Colonic mucosa (tissue), 4 donors: Measurements from ENCODE around the gene DAAM2. TPM values are rescaled to one million over a fixed set of nuclear protein-coding genes. Genes with fewer than 3 reads are reported as not detected.
A peak's percentile ranks its signal among the peaks of the same experiment; 100 is the strongest.

Experiments
- DNase-seq: peaks from one replicate; pipeline ENCODE4 v3.0.0-alpha.2; 2020
- H3K27ac ChIP-seq: fragments of 200-600 bp; one replicate; pipeline ENCODE4 v1.8.0; 2021
- H3K27me3 ChIP-seq: fragments of 200-600 bp; one replicate; pipeline ENCODE4 v1.8.0; 2021
- H3K36me3 ChIP-seq: fragments of 200-600 bp; one replicate; pipeline ENCODE4 v1.8.0; 2021
- H3K4me1 ChIP-seq: fragments of 200-600 bp; one replicate; pipeline ENCODE4 v1.8.0; 2021; ENCODE audit warnings: mild to moderate bottlenecking
- H3K4me3 ChIP-seq: fragments of 200-600 bp; one replicate; pipeline ENCODE4 v1.8.0; 2021
- H3K9ac ChIP-seq, 2 donors: one replicate each; pipeline ENCODE4 v1.7.0; 2013; ENCODE audit warnings: control low read depth in 2 of 2, low read depth in 2 of 2, low read length in 2 of 2
- H3K9me3 ChIP-seq: fragments of 200-600 bp; one replicate; pipeline ENCODE4 v1.8.0; 2021
- intact Hi-C: fragments of 100-400 bp; cut with DNase I; formaldehyde crosslinking; loops from one replicate; pipeline ENCODE4 v1.14.1; 2022
- total RNA-seq, 2 donors: library from RNA; stranded (reverse); fragmentation: NEBNext Ultra II Directional in 1 of 2; extraction: Animal tissue kit (Norgen Biotek cat#: 25700) in 1 of 2; gene quantifications; one replicate each; pipeline ENCODE4 v1.2.1, GENCODE V29; 2021
- TF ChIP-seq, protein P1 (sequence below): fragments of 200-600 bp; IDR thresholded peaks from one replicate; pipeline ENCODE4 v1.8.0; 2022; ENCODE audit warnings: antibody characterized with exemption, mild to moderate bottlenecking
- donor health status: healthy.
- donor health status: DM: no; HTN: no; CAD: no.
- donor health status: DM: no; HTN: no; CAD: no.

The DAAM2 gene
- total RNA-seq, 2 donors from 2014 or later: 3.6 to 6.9 TPM

DNA sequence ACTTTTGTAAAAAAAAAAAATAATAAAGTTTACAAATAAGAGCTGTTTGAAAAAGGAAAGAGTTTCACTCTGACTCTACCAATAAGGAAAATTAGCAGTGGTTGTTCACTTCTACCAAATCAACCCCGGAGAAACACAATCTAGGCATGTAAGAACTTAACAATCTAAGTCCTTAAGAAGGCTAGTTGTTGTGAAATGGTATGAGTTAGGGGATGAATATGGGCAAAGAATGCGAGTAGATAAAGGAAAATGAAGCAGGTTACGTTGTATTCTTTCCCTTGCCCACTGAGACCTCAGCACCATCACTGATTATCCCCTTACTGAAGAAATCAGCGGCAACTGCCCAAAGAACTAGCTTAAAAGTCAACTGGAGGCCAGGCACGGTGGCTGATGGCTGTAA is 126.7 kb downstream of the DAAM2 start:
- intact Hi-C loops: no loop called here

DNA sequence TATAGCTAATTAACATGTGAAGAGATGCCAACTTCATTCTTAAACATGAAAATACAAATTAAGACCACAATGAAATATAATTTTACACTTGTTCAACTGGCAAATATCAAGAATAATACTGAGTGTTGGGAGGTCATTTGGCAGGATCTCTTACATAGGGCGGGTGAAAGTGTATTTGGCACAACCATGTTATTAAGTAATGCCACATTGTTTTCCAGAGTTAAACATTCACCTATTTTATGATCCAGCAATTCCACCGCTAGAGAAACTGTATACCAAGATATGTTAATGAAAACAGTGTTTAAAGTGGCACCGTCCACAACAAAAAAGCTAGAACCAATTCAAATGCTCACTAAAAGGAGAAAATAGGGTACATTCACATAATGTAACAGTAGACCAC is 128.0 kb downstream of the DAAM2 start:
- Histone ChIP-seq H3K4me3 (no peak overlapping the region), H3K9me3 (no peaks in the 10 kb centered on the region), H3K9ac (no peak overlapping the region), H3K4me1 (peaks cover 13% of the 10 kb centered on the region), H3K36me3 (no peaks in the 10 kb centered on the region), H3K27ac (no peak overlapping the region), H3K27me3 (no peaks in the 10 kb centered on the region)
- intact Hi-C loops: no loop called here
- TF ChIP-seq, protein P1, sequence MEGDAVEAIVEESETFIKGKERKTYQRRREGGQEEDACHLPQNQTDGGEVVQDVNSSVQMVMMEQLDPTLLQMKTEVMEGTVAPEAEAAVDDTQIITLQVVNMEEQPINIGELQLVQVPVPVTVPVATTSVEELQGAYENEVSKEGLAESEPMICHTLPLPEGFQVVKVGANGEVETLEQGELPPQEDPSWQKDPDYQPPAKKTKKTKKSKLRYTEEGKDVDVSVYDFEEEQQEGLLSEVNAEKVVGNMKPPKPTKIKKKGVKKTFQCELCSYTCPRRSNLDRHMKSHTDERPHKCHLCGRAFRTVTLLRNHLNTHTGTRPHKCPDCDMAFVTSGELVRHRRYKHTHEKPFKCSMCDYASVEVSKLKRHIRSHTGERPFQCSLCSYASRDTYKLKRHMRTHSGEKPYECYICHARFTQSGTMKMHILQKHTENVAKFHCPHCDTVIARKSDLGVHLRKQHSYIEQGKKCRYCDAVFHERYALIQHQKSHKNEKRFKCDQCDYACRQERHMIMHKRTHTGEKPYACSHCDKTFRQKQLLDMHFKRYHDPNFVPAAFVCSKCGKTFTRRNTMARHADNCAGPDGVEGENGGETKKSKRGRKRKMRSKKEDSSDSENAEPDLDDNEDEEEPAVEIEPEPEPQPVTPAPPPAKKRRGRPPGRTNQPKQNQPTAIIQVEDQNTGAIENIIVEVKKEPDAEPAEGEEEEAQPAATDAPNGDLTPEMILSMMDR: no peak
- DNase-seq: no peak

More for the DNA sequence above, 126.7 kb downstream of the DAAM2 start:
- Histone ChIP-seq H3K9me3 (no peaks in the 10 kb centered on the region), H3K4me3 (no peak overlapping the region), H3K27me3 (no peaks in the 10 kb centered on the region), H3K27ac (no peak overlapping the region), H3K9ac (no peak overlapping the region), H3K4me1 (peaks cover 12% of the 10 kb centered on the region), H3K36me3 (no peaks in the 10 kb centered on the region)
- DNase-seq: no peak
- TF ChIP-seq, protein P1: no peak

DNA sequence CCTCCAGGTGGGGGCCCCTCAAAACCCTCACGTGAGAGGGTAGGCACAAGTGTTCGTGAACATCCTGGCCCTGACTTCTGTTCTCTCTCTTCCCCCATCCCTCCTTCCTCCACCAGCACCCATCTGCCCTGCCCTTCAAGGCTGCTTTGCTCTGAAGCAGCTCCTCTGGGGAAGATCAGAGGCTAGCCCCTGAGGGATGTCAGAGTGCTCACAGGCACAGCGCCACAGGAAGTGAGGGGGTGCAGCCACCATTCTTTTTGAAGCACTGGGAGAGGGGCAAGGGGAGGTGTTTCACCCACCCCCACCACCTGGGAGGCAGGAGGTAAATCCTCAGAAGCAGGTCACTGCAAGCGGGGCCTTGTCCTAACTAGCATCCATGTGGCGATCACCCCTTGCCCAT is 130.6 kb downstream of the DAAM2 start:
- Histone ChIP-seq H3K4me3 (no peak overlapping the region), H3K9ac (no peak overlapping the region), H3K27ac (no peak overlapping the region), H3K9me3 (no peaks in the 10 kb centered on the region), H3K36me3 (no peaks in the 10 kb centered on the region), H3K27me3 (no peaks in the 10 kb centered on the region), H3K4me1 (peaks cover 13% of the 10 kb centered on the region)
- DNase-seq: no peak
- intact Hi-C loops: no loop called here
- TF ChIP-seq, protein P1: no peak

DNA sequence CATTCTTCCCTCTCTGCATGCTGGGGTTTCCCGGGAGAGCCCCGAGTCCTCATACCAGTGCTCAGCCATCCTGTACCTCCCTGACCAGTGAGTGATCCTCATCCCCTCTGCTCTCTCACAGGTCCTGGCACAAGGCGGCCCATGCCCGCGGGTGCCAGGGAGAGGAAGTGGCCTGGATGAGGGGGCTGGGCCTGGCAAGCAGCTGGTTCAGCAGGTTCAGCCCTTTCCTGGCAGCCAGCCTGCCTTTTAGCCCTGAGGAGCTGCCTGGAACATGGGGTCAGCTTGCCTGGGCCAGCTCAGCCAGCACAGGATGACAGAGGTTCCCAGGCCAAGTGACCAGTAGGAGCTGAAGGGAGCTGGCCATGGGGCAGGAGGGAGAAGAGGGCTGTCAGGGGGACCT is 131.2 kb downstream of the DAAM2 start:
- H3K9me3 ChIP-seq: no peaks in the 10 kb centered on the region
- H3K27ac ChIP-seq: no peak overlapping the region
- intact Hi-C loops: no loop called here
- no peak overlapping the region for H3K4me3 ChIP-seq
- peaks cover 10% of the 10 kb centered on the region for H3K4me1 ChIP-seq
- H3K36me3 ChIP-seq: no peaks in the 10 kb centered on the region
- H3K9ac ChIP-seq: peak overlapping the region; percentile 40 to 49
- TF ChIP-seq, protein P1: no peak
- H3K27me3 ChIP-seq: no peaks in the 10 kb centered on the region
- peak; percentile 49 for DNase-seq

DNA sequence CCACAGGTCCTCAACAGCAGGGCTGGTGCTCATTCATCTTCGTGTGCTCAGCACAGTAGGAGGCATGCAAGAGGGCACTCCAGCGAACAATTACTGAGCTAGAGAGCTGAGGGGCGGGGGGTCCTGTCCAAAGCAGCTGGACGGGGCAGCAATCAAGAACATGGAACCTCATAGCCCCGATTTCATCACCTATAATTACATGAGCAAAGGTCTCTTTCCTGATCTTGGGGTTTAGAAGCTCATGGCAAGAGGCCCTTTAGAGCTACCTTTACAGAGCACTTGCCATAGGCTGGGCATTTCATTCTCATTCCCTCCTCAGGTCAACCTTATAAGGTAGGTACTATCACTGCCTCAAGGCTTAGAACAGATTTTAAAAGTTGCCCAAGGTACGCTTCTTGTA is 131.7 kb downstream of the DAAM2 start:
- intact Hi-C loops: no loop called here
- Histone ChIP-seq H3K9me3 (no peaks in the 10 kb centered on the region), H3K36me3 (no peaks in the 10 kb centered on the region), H3K9ac (peak overlapping the region; percentile 40 to 49), H3K4me1 (peaks cover 9% of the 10 kb centered on the region), H3K4me3 (no peak overlapping the region), H3K27me3 (no peaks in the 10 kb centered on the region), H3K27ac (no peak overlapping the region)
- TF ChIP-seq, protein P1: no peak
- DNase-seq: no peak

DNA sequence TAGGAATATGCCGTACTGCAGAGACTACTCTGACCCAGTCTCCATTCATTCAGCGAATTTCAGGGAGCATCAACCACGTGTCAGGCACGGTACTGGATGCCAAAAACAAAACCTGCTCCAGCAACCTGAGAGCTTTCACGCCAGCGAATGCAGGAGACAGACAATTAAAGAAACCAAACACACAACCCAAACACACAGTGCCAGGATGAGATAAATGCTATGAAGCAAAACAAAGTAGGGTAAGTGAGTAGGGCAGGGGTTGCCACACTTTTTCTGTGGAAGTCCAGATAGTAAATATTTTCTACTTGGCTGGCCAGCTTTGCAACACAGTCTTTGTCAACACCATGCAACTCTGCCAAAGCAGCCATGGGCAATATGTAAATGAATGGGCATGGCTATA is 132.1 kb downstream of the DAAM2 start:
- DNase-seq: no peak
- Histone ChIP-seq H3K27me3 (no peaks in the 10 kb centered on the region), H3K27ac (no peak overlapping the region), H3K36me3 (no peaks in the 10 kb centered on the region), H3K4me1 (peaks cover 9% of the 10 kb centered on the region), H3K9ac (no peak overlapping the region), H3K4me3 (no peak overlapping the region), H3K9me3 (no peaks in the 10 kb centered on the region)
- intact Hi-C loops: no loop called here
- TF ChIP-seq, protein P1: no peak
